HG03159 (cell line): ENCODE data around the gene LHFPL3.
A peak's percentile ranks its signal among the peaks of the same experiment; 100 is the strongest.
"Not testable (repeated sequence)": the region's sequence is repeated elsewhere in the genome, so short reads cannot be mapped to it uniquely, and the experiment has no call there.

ENCODE experiments used
- ATAC-seq: cut with Tn5 transposase; IDR thresholded peaks from one replicate; pipeline ENCODE4 v1.9.1; 2021; ENCODE audit warnings: mild to moderate bottlenecking, moderate library complexity; ENCODE audit not compliant: unreplicated experiment

LHFPL3 gene

DNA sequence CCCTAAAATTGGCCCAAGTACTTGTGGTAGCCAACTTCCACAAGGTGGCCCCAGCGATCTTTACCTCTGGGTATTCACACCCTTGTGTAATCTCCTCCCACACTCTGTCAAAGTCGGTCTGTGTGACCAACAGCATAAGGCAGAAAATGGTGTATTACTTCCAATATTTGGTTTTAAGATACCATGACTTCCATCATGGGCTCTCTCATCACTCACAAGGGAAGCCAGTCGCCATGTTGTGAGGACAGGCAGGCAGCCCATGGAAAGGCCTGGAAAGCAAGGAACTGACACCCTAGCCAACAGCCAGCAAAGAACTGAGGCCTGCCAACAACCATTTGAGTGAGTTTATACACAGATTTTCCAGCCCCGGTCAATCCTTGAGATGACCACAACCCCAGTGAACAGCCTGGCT is 594.6 kb downstream of the LHFPL3 start:
- peak; percentile 97 for ATAC-seq

DNA sequence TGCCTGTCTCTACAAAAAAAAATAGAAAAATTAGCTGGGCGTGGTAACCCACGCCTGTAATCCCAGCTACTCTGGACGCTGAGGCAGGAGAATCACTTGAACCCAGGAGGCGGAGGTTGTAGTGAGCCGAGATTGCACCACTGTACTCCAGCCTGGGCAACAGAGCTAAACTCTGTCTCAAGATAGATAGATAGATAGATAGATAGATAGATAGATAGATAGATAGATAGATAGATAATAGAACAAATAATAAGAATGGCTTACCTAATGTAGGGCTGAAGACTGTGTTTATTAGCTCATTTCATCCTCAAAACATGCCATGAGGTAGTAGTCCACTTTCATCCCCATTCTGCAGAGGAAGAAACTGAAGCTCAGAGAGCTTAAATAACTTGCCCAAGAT is 597.8 kb downstream of the LHFPL3 start:
- ATAC-seq: not testable (repeated sequence)

DNA sequence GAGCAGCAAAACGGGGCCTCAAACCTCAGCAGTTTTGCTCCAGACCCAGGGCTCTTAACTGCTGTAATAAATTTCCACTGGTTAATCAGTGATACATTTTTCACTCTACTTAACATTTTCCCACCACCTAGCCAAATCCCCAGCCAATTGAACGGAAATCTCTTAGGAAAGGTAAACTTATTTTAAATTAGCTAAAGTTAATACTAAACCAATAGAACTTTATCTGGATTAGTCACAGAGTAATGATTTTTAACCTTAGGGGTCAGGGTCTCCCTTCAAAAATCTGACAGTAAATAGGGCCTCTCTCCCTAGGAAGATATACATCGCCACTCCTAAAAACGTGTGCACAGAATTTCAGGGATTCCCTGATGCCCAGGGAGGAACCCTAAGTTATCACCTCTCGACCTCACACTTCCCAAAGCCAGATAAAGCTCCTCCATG is 598.2 kb downstream of the LHFPL3 start:
- no peak for ATAC-seq

DNA sequence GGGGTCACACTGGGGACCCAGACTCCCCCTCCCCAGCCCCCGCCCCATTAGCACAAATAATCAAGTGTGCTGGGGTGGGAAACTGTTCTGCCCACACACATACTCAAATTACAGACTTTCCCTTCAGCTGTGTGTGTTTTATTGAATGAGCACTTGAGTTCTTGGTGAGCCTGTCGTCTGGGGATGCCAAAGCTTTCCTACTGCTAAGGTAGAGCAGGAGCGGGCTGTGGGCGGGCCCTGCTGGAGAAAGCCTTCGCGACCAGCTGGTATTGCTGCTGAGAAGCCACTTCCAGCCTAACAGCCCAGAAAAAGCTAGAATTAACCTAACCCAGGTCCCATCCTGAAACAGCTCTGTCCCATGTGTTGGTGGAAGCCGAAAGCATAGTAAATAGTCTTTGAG is 598.7 kb downstream of the LHFPL3 start:
- no peak for ATAC-seq

DNA sequence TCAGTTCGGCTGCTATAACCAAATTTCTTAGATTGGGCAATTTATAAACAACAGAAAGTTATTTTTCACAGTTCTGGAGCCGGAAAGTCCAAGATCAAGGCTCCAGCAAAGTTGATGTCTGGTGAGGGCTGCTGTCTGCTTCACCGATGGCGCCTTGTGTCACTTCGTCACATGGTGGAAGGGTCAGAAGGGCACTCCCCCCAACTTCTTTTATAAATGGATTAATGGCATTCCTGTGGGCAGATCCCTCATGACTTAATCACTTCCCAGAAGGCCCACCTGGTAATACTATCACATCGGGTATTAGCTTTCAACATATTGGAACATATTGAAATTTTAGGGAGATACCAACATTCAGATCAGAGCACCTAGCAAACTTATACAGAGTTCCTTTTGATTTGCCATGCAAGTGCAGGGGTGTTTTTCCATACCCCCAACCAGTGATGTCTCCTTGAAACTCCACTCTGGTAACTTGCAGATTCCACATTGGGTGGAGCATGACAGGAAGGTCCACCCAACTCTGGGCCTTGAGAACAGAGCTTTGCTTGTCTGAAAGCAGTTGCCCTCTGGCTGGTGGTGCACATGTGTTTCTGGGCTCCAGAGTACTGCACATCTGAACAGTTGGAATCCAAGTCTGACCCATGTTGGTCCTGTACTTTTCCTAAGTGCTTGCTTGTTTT is 600.5 kb downstream of the LHFPL3 start:
- ATAC-seq: no peak

DNA sequence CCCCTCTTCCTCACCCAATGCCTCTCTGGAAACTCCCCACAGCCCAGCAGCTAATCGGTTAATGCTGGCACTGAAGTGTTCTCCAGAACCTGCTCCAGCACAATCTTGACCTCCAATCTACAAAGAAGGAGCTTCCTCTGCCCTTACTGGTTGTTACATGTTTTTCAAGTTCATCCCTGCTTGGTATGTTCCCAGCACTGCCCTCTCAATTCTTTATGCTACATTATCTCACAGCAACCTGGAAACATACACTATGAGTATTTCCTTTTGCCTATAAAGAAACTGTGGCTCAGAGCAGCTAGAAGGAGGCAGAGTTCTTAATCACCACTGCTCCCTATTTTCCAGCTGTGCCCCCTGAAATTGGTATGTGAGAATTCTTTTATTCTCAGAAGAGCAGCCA is 601.5 kb downstream of the LHFPL3 start:
- ATAC-seq: no peak

DNA sequence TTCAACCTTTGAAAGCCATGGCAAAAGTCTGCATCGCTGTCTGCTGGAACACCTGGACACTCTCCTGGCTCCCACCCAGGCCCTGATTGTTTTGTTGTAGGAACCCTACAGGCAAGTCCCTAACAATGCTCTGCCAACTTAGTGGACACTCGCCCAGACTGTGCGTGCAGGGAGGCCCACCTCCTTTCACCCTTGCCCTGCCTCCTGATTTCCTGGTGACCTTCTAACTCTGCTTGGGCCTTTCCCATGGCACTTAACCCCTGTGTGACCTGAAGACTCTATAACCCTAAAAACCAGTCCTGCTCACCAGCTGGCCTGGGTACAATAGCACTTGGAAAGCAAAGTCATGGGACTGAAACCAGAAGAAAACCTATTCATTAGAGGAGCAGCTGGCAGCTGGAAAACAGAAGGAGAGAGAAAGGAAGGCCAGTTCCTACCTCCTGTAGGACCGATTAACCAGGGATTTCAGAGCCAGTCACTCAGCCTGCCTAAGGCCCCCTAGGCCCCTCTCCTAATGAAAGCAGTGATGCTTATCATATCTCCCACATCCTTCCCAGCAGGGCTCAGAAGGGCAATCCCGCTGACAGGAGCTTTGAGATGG is 602.9 kb downstream of the LHFPL3 start:
- ATAC-seq: no peak

DNA sequence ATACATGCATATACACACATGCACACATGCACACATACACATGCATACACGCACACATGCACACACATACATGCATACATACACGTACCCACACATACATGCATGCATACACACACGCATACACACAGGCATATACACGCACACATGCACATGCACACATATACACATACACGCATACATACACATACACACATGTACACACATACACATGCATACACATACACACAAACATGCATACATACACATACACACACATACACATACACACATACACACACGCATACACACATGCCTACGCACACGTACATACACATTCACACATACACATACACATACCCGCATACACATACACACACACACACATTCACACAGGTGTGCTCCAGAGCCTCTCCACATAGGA is 604.6 kb downstream of the LHFPL3 start:
- ATAC-seq: no peak

DNA sequence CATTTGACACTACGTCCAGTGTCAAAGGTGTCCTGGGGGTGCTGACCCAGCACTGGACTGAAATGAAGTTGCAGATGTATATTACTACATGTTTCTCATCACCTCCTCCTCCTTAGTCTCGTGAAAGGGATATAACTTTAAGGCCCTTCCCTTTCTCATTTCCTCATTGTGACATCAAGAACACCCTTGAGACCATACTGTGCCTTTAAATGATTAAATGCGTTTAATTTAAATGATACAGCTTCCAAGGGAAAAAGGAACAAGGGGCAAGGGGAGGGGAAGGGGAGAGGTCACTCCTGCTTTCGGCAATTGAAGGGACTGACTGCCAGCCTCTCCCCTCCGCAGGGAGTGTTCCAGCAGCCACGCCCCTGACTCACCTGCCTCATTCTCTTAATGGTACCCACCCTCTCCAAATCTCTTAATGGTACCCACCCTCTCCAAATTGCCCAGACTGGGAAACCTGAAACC is 605.2 kb downstream of the LHFPL3 start:
- no peak for ATAC-seq

DNA sequence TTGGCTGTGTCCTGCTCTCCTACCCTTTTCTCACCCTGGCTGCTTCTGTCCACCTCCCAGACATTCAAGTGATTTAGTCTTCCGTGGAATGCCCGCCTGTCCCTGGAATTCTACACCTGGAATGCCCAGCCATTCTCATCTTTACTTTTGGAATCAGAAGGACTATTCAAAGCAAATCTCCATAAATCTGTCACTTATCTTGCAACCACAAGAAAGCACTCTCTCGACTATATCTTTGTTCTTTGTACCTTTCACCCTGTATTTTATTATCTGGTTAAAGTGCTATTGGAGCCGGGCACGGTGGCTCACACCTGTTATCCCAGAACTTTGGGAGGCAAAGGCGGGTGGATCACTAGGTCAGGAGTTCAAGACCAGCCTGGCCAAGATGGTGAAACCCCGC is 606.3 kb downstream of the LHFPL3 start:
- no peak for ATAC-seq

DNA sequence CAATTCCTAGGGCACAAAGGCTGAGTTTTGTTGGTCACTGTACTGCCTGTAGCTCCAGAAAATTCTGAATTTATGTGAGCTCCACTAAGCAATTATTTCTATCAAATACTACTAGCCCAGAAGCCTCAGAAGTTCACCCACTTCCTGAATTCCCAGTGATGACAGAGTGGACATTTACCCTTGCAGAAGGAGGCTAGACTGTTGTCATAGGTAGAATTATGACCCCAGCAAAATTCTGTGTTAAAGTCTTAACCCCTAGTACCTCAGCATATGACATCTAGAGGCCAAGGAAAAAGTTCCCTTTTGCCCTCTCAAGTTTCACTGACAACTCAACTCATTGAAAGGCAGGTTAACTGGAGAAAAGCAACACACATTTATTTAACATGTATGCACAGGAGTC is 606.9 kb downstream of the LHFPL3 start:
- ATAC-seq: no peak

DNA sequence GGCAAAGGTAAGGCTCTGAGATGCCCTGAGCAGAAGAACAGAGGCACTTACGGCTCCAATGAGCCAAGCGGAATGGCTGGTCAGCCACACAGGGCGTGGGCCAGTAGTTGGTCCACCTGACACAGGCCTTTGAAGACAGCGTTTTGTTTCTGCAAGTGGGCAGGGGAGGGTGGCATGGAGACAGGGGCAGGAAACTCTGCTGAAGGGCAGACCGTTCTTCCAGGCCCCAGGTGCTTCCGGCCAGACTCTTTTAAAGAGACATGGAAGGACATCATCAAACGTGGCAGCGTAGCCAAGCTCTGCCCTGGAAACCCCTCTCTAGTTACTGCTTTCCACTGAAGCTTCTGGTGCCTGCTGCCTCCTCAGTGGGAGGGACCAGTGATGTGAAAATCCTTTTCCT is 608.1 kb downstream of the LHFPL3 start:
- ATAC-seq: no peak

DNA sequence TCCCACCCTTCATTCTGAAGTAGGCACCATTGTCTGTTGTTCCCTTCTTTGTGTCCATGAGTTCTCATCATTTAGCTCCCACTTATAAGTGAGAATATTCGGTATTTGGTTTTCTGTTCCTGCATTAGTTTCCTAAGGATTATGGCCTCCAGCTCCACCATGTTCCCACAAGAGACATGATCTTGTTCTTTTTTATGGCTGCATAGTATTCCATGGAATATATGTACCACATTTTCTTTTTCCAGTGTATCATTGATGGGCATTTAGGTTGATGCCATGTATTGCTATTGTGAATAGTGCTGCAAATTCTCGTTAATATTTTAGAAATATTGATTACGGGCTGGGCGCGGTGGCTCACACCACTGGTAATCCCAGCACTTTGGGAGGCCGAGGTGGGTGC is 609.1 kb downstream of the LHFPL3 start:
- not testable (repeated sequence) for ATAC-seq

DNA sequence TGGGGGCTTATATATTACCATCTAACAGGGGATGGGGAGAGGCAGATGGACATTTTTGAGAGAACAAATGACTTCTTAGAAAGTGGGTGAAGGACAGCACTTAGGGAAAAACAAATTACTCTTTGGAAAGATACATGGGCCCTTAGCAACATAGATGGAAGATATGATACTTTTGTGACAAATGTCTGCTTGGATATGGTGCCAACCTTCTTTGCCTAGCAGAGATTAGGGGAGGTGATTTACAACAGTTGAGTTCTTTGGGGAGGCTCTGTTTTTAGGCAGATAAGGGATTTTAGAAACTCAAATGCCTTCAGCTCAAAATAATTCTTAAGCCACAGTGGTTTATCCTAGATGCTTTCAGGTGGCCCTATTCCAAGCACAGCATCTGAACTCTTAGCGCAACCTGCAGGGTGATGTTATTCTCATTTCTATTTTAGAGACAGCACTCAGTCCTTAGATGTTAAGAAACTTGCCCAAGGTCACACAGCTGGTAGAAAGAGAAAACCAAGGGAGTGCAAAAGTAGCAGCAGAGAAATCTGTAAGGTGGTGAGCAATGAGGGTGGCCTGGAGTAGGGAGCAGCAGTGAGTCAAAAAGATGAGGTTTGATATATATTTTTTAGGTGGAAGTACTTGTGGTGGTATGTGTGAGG is 610.5 kb downstream of the LHFPL3 start:
- ATAC-seq: no peak

DNA sequence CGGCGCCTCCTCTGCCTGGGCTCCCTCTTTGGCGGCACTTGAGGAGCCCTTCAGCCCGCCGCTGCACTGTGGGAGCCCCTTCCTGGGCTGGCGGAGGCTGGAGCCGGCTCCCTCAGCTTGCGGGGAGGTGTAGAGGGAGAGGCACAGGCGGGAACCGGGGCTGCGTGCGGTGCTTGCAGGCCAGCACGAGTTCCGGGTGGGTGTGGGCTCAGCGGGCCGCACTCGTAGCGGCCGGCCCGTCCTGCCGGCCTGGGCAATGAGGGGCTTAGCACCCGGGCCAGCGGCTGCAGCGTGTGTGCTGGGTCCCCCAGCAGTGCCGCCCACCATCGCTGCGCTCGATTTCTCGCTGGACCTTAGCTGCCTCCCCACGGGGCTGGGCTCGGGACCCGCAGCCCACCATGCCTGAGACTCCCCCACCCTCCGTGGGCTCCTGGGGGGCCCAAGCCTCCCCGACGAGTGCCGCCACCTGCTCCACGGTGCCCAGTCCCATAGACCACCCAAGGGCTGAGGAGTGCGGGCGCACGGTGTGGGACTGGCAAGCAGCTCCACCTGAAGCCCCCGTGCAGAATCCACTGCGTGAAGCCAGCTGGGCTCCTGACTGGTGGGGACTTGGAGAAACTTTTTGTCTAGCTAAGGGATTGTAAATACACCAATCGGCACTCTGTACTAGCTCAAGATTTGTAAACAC is 611.8 kb downstream of the LHFPL3 start:
- ATAC-seq: no peak

DNA sequence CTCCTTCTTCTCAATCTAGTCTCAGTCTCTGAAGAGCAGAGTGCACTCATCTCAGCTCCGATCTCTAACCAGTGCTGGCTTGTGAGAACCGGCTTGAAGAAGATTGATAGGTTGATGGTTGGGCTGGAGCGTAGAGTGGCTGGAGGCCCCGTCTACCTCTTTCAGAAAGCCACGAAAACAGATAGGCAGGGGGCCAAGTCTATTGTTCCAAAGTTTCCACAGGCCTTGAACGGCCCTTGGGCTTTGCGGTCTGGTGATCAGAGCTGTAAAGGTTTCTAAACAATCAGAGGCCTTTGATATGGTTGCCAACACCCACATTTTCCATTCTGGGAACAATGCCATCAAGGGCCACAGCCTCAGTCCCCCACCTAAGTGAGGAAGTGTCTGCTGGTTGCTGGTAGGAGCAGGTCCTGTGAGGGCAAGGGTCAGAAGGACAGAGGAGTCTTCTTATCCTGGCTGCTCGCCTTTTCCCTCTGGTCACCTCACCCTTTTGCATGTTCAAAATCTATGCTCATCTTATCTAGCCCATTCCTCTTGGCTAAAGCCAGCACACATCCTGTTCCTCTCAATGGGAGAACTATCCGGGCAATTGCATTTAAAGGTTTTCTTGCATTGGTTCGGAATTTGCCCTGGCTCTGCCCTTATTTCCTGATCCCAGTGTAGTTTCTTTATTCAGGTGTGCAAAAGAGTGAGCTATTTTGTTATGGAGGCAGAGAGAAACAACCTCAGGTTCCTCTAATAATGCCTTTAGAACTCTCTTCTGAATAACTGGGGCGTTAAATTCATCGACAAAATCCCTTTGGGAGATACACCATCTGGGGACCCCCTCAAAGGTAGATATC is 615.3 kb downstream of the LHFPL3 start:
- ATAC-seq: peak; percentile 47

DNA sequence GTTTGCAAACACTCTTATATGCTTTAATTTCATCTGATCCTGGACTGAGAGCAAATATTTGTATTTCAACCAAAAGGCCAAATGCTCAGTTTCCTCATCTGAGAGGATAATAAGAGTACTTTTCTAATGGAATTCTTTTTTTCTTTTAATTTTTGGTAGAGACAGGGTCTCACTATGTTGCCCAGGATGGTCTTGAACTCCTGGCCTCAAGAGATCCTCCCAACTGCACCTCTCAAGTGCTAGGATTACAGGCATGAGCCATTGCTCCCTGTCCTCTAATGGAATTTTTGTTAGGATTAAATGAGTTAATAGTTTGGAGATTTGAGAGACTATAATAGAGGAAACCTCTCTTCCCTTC is 617.2 kb downstream of the LHFPL3 start:
- ATAC-seq: no peak

DNA sequence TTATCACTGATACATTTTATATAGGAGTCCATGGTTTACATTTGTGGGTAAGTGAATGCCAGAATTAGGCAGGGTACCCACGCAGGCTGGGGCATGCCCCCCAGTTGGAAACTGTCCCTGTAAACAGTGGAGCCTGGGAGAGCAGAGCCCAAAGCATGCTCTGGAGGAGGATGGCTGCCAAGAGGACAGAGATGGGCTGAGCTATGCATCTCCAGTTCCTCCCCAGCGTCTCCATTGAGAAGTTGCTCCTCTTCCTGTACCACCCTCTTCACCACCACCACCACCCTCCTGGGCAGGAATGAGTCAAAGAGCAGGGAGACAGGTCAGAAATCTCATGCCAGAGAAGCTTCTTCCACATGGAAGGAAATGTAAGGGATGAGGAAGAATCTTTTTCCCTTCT is 617.9 kb downstream of the LHFPL3 start:
- ATAC-seq: no peak

DNA sequence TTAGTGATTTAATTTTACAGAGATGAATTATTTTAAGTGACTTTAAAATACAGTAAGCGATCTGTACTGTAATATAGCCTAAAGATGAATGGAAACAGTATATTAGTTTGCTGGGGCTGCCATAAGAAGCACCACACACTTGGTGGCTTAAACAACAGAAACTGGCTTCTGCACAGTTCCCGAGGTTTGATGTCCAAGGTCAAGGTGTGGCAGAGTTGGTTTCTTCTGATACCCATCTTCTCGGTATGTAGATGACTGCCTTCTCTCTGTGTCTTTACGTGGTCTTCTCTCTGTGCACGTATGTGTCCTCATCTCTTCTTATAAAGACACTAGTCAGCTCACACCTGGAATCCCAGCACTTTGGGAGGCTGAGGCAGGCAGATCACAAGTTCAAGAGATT is 621.6 kb downstream of the LHFPL3 start:
- no peak for ATAC-seq

DNA sequence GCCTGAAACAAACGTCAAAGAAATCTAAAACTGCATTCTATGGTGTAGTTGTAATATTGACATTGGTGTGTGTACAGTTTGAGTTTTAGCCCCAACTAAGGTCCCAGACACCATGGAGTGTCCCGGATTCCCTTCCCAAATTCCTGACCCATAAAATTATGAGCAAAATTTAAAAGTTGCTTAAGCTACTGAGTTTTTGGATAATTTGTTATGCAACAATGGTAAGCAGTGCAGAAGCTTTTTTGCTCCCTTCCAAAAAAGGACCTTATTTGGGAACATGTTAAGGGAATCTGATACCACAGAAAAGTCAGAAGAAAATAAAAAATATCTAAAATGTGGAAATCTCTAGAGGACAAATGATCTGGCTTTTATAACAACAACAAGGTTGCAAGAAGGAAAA is 622.4 kb downstream of the LHFPL3 start:
- ATAC-seq: no peak

DNA sequence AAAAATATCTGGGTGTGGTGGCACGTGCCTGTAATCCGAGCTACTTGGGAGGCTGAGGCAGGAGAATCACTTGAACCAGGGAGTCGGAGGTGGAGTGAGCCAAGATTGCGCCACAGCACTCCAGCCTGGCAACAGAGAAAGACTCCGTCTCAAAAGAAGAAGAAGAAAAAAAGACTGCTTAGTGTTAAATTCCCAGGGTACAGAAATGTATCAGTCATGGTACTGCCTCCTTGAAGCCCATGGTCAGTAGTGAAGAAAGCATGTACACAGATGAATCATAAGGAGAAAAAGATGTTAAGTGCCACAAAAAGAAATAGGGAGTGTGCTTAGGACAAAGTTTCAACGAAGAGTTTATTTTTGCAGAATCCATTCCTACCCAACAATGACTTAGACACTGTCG is 623.1 kb downstream of the LHFPL3 start:
- no peak for ATAC-seq
